ENCODE data around the gene FN3K.

DNA sequence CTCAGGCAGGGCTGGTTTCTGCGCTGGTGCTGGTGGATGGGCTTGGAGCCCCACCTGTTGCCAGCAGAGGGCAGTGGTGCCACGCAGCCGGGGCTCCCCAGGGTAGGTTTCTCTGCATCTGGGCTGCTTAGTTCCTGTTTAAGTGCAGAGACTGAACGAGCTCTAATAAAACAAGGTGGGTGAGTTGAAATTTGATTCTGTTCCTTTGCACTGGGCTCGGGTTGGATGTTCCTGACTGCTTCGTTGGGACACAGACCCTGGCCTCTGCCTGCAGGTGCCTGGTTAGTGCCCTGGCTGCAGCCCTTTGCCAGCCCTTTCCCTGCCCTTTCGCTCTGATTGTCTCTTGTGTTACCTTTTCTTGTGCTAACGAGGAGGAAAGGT, 46.5 kb downstream of the FN3K start:
- TF ChIP-seq CTCF (IDR thresholded peaks at IDR 0.05; ENCODE audit: low read depth, low read length, poor library complexity, severe bottlenecking) (peak; percentile 96), EZH2phosphoT487 (IDR thresholded peaks at IDR 0.05; ENCODE audit: borderline replicate concordance, low read length) (no peak)
